Small intestine (tissue), 7 donors: Measurements from ENCODE around the gene RCN1. TPM values are rescaled to one million over a fixed set of nuclear protein-coding genes. Genes with fewer than 3 reads are reported as not detected.
A peak's percentile ranks its signal among the peaks of the same experiment; 100 is the strongest.

ENCODE experiments used
- DNase-seq, 2 donors: peaks; one replicate each; pipeline versions ENCODE4 v3.0.0 to v3.0.0-alpha.2; 2013
- FAIRE-seq: peaks from 2 replicates; lab custom pipeline; 2012; peaks lifted over from hg19 to GRCh38; lab: Jason Lieb, UNC
- H3K27ac ChIP-seq, 3 donors: one replicate each; pipeline ENCODE4 v1.5.1; 2013; ENCODE audit warnings: low read length in 2 of 3, mild to moderate bottlenecking in 2 of 3, control low read depth in 1 of 3, inconsistent platforms in 1 of 3, low read depth in 1 of 3, moderate library complexity in 1 of 3
- H3K27me3 ChIP-seq, 3 donors: one replicate each; pipeline ENCODE4 v1.6.1; 2013; ENCODE audit warnings: low read length in 3 of 3, inconsistent platforms in 1 of 3; ENCODE audit not compliant: control insufficient read depth in 3 of 3, insufficient read depth in 3 of 3
- H3K36me3 ChIP-seq, 3 donors: one replicate each; pipeline ENCODE4 v1.6.1; 2013; ENCODE audit warnings: low read length in 3 of 3, inconsistent platforms in 1 of 3, low read depth in 1 of 3, mild to moderate bottlenecking in 1 of 3, moderate library complexity in 1 of 3; ENCODE audit not compliant: control insufficient read depth in 3 of 3, insufficient read depth in 2 of 3
- H3K4me1 ChIP-seq, 3 donors: one replicate each; pipeline ENCODE4 v1.6.1; 2013; ENCODE audit warnings: low read length in 2 of 3, inconsistent platforms in 1 of 3, low read depth in 1 of 3, mild to moderate bottlenecking in 1 of 3, moderate library complexity in 1 of 3; ENCODE audit not compliant: control insufficient read depth in 3 of 3, insufficient read depth in 2 of 3
- H3K4me3 ChIP-seq, 3 donors: one replicate each; pipeline ENCODE4 v1.5.1; 2013; ENCODE audit warnings: low read length in 3 of 3, control low read depth in 1 of 3, inconsistent platforms in 1 of 3, low read depth in 1 of 3, mild to moderate bottlenecking in 1 of 3, moderate library complexity in 1 of 3
- H3K9me3 ChIP-seq, 2 donors: one replicate each; pipeline ENCODE4 v1.6.1; 2013; ENCODE audit warnings: low read depth in 1 of 2, low read length in 1 of 2; ENCODE audit not compliant: control insufficient read depth in 2 of 2, insufficient read depth in 1 of 2
- WGBS, 3 donors: extraction: QIAGEN DNeasy Blood & Tissue Kit; methylation state at CpG; one replicate each; pipeline ENCODE4 v1.1.7; 2013; 5-methylcytosine and 5-hydroxymethylcytosine counted together
- polyA plus RNA-seq, 4 donors: library from polyadenylated mRNA; stranded (reverse) in 3 of 4; unstranded in 1 of 4; fragments of 200-250 nt in 3 of 4; fragments of 120-200 nt in 1 of 4; gene quantifications; one replicate each; pipeline versions ENCODE4 v1.2.1 to v1.2.3, GENCODE V29; 2013
- donor health status: healthy with polysubstance abuse.
- donor health status: control.
- donor health status: control.
- donor health status: Bipolar disorder and iron deficiency.
- donor health status: healthy.

Gene RCN1
- polyA plus RNA-seq, 4 donors, result 9.4 to 87.5 (median 44.9) TPM

- no peak overlapping the region for H3K4me3 ChIP-seq
- no peak for DNase-seq
- no peaks in the 10 kb centered on the region for H3K36me3 ChIP-seq
- no peak overlapping the region for H3K27ac ChIP-seq
- no peaks in the 10 kb centered on the region for H3K4me1 ChIP-seq
- 94 to 95% (median 95%) methylated on average over 8 of the region's 8 CpGs for WGBS, 3 donors
- FAIRE-seq, result no peak
- peaks cover 0 to 3% (median 0%) of the 10 kb centered on the region in 3 donors for H3K27me3 ChIP-seq
- H3K9me3 ChIP-seq, result no peaks in the 10 kb centered on the region
These were observed 52.5 kb downstream of the RCN1 start for GRCh38 chr11:32143378-32143777.

- DNase-seq (peak in 1 of 2 donors; percentile 10), FAIRE-seq (no peak)
- Histone ChIP-seq H3K9me3 (no peaks in the 10 kb centered on the region), H3K36me3 (no peaks in the 10 kb centered on the region), H3K4me1 (no peaks in the 10 kb centered on the region), H3K4me3 (no peak overlapping the region), H3K27ac (no peak overlapping the region), H3K27me3 (peaks cover 0 to 2% (median under 1%) of the 10 kb centered on the region in 3 donors)
- 16 to 59% (median 31%) methylated on average over 3 of the region's 3 CpGs for WGBS, 3 donors
These were observed 54.4 kb downstream of the RCN1 start for GRCh38 chr11:32145282-32145681.

- Histone ChIP-seq H3K36me3 (no peaks in the 10 kb centered on the region), H3K27me3 (peaks cover 0 to 4% (median 2%) of the 10 kb centered on the region in 3 donors), H3K4me1 (no peaks in the 10 kb centered on the region), H3K27ac (no peak overlapping the region), H3K9me3 (no peaks in the 10 kb centered on the region), H3K4me3 (no peak overlapping the region)
- no peak for FAIRE-seq
- 63 to 70% (median 64%) methylated on average over 4 of the region's 4 CpGs for whole genome bisulfite sequencing, 3 donors
- DNase-seq, result no peak
These were observed 58.0 kb downstream of the RCN1 start for GRCh38 chr11:32148895-32149294.

GRCh38 chr11:32149748-32150147 lies 58.9 kb downstream of the RCN1 start:
- H3K9me3 ChIP-seq, result no peaks in the 10 kb centered on the region
- no peak overlapping the region for H3K27ac ChIP-seq
- no peak for DNase-seq
- WGBS, 3 donors, result 71 to 85% (median 75%) methylated on average over 7 of the region's 7 CpGs
- peaks cover 0 to 4% (median 2%) of the 10 kb centered on the region in 3 donors for H3K27me3 ChIP-seq
- H3K4me1 ChIP-seq, result no peaks in the 10 kb centered on the region
- no peak for FAIRE-seq
- no peaks in the 10 kb centered on the region for H3K36me3 ChIP-seq
- H3K4me3 ChIP-seq, result no peak overlapping the region

- Histone ChIP-seq H3K9me3 (no peaks in the 10 kb centered on the region), H3K27ac (no peak overlapping the region), H3K4me1 (no peaks in the 10 kb centered on the region), H3K27me3 (peaks cover 0 to 4% (median 2%) of the 10 kb centered on the region in 3 donors), H3K4me3 (no peak overlapping the region), H3K36me3 (no peaks in the 10 kb centered on the region)
- no peak for DNase-seq
- no peak for FAIRE-seq
These were observed 60.2 kb downstream of the RCN1 start for GRCh38 chr11:32151027-32151426.

GRCh38 chr11:32152216-32152615 lies 61.3 kb downstream of the RCN1 start:
- 24 to 73% (median 36%) methylated on average over 9 of the region's 9 CpGs for WGBS, 3 donors
- no peak for FAIRE-seq
- Histone ChIP-seq H3K4me1 (no peaks in the 10 kb centered on the region), H3K27me3 (peaks cover 0 to 4% (median 2%) of the 10 kb centered on the region in 3 donors), H3K36me3 (no peaks in the 10 kb centered on the region), H3K27ac (no peak overlapping the region), H3K4me3 (no peak overlapping the region), H3K9me3 (no peaks in the 10 kb centered on the region)
- no peak for DNase-seq

- FAIRE-seq, result no peak
- no peak overlapping the region for H3K27ac ChIP-seq
- H3K4me3 ChIP-seq, result no peak overlapping the region
- H3K36me3 ChIP-seq, result no peaks in the 10 kb centered on the region
- DNase-seq, result no peak
- no peaks in the 10 kb centered on the region for H3K4me1 ChIP-seq
- no peaks in the 10 kb centered on the region for H3K9me3 ChIP-seq
- H3K27me3 ChIP-seq, result peaks cover 0 to 4% (median 2%) of the 10 kb centered on the region in 3 donors
- WGBS, 3 donors, result 35 to 39% (median 39%) methylated on average over 3 of the region's 3 CpGs
These were observed 61.9 kb downstream of the RCN1 start for GRCh38 chr11:32152821-32153220.

GRCh38 chr11:32153747-32154146 lies 62.9 kb downstream of the RCN1 start:
- DNase-seq, result no peak
- Histone ChIP-seq H3K27ac (no peak overlapping the region), H3K4me1 (no peaks in the 10 kb centered on the region), H3K27me3 (peaks cover 0 to 4% (median 2%) of the 10 kb centered on the region in 3 donors), H3K36me3 (no peaks in the 10 kb centered on the region), H3K4me3 (no peak overlapping the region), H3K9me3 (no peaks in the 10 kb centered on the region)
- WGBS, 3 donors, result 55 to 68% (median 67%) methylated on average over 1 of the region's 1 CpG
- no peak for FAIRE-seq

GRCh38 chr11:32154275-32154674 lies 63.4 kb downstream of the RCN1 start:
- peaks cover 0 to 4% (median 0%) of the 10 kb centered on the region in 3 donors for H3K27me3 ChIP-seq
- 74 to 90% (median 74%) methylated on average over 2 of the region's 2 CpGs for WGBS, 3 donors
- no peak overlapping the region for H3K4me3 ChIP-seq
- H3K4me1 ChIP-seq, result no peaks in the 10 kb centered on the region
- FAIRE-seq (no peak), DNase-seq (no peak)
- H3K36me3 ChIP-seq, result no peaks in the 10 kb centered on the region
- H3K27ac ChIP-seq, result no peak overlapping the region
- H3K9me3 ChIP-seq, result no peaks in the 10 kb centered on the region
